Measurements from ENCODE around the gene EIF5B. TPM values are rescaled to one million over a fixed set of nuclear protein-coding genes. Genes with fewer than 3 reads are reported as not detected.

The EIF5B gene
- polyA plus RNA-seq, 2 of the 4 experiments (the other 2 are of a cell fraction) = 25.0 to 75.4 TPM

- TF ChIP-seq, protein P1, sequence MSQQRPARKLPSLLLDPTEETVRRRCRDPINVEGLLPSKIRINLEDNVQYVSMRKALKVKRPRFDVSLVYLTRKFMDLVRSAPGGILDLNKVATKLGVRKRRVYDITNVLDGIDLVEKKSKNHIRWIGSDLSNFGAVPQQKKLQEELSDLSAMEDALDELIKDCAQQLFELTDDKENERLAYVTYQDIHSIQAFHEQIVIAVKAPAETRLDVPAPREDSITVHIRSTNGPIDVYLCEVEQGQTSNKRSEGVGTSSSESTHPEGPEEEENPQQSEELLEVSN (IDR thresholded peaks at IDR 0.05; ENCODE audit: borderline replicate concordance, low read depth) = peak; percentile 69; the same call in 1 of the 2 replicates
- TF ChIP-seq FOSB (CRISPR knock-in tag; IDR thresholded peaks at IDR 0.05) (no peak), ZSCAN20 (CRISPR knock-in tag; IDR thresholded peaks at IDR 0.05) (no peak)
These were observed at the start of gene EIF5B (continued) for GRCh38 chr2:99337113-99338028.

- CTCF ChIA-PET = no interaction called here
- H3K4me2 ChIP-seq = no peak overlapping the region
- no peak overlapping the region for H3K4me3 ChIP-seq
- H3K4me1 ChIP-seq = no peaks in the 10 kb centered on the region
- H3K9me3 ChIP-seq = no peaks in the 10 kb centered on the region
- TF ChIP-seq CTCF (IDR thresholded peaks at IDR 0.05) (no peak), ZSCAN20 (CRISPR knock-in tag; IDR thresholded peaks at IDR 0.05) (no peak), EHMT2 (IDR thresholded peaks at IDR 0.05; ENCODE audit: low read depth) (no peak), FOSL2 (IDR thresholded peaks at IDR 0.05) (no peak), FOSL2 (CRISPR knock-in tag; IDR thresholded peaks at IDR 0.05) (no peak), EP300 (IDR thresholded peaks at IDR 0.05) (no peak), SREBF2 (IDR thresholded peaks at IDR 0.05) (no peak), JUN (IDR thresholded peaks at IDR 0.05) (no peak), CBX2 (IDR thresholded peaks at IDR 0.05; ENCODE audit: borderline replicate concordance, low read depth) (no peak), NPAS2 (CRISPR knock-in tag; IDR thresholded peaks at IDR 0.05; ENCODE audit: borderline replicate concordance) (no peak), POLR2AphosphoS2 (conservative IDR thresholded peaks at IDR 0.05; ENCODE audit: low read length) (no peak)
- TF ChIP-seq, protein P2, sequence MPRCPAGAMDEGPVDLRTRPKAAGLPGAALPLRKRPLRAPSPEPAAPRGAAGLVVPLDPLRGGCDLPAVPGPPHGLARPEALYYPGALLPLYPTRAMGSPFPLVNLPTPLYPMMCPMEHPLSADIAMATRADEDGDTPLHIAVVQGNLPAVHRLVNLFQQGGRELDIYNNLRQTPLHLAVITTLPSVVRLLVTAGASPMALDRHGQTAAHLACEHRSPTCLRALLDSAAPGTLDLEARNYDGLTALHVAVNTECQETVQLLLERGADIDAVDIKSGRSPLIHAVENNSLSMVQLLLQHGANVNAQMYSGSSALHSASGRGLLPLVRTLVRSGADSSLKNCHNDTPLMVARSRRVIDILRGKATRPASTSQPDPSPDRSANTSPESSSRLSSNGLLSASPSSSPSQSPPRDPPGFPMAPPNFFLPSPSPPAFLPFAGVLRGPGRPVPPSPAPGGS (IDR thresholded peaks at IDR 0.05) = no peak
- TF ChIP-seq, protein P3, sequence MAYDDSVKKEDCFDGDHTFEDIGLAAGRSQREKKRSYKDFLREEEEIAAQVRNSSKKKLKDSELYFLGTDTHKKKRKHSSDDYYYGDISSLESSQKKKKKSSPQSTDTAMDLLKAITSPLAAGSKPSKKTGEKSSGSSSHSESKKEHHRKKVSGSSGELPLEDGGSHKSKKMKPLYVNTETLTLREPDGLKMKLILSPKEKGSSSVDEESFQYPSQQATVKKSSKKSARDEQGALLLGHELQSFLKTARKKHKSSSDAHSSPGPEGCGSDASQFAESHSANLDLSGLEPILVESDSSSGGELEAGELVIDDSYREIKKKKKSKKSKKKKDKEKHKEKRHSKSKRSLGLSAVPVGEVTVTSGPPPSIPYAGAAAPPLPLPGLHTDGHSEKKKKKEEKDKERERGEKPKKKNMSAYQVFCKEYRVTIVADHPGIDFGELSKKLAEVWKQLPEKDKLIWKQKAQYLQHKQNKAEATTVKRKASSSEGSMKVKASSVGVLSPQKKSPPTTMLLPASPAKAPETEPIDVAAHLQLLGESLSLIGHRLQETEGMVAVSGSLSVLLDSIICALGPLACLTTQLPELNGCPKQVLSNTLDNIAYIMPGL (CRISPR knock-in tag; IDR thresholded peaks at IDR 0.05; ENCODE audit: borderline replicate concordance) = no peak
- TF ChIP-seq, protein P4, sequence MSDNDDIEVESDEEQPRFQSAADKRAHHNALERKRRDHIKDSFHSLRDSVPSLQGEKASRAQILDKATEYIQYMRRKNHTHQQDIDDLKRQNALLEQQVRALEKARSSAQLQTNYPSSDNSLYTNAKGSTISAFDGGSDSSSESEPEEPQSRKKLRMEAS (IDR thresholded peaks at IDR 0.05) = no peak
- WGBS (ENCODE audit: missing lambda C conversion rate) = 93% methylated on average over 2 of the region's 2 CpGs
- H3K27ac ChIP-seq = no peak overlapping the region
- POLR2A ChIA-PET = no interaction called here
- FAIRE-seq (no peak), ATAC-seq (no peak), DNase-seq (ENCODE audit: low read depth in 1 of 2, low spot score in 1 of 2) (no peak)
These were observed 39.2 kb upstream of the EIF5B start for GRCh38 chr2:99297994-99298393.

GRCh38 chr2:99299580-99299979 is 37.6 kb upstream of the EIF5B start:
- ChIA-PET CTCF (interaction anchor here (0.7 kb wide), 1 partner anchor 25 kb away, joined by 3 read pairs; no protein-coding TSS in a partner anchor), POLR2A (no interaction called here)
- Histone ChIP-seq H3K4me2 (no peak overlapping the region), H3K4me1 (no peaks in the 10 kb centered on the region), H3K27ac (no peak overlapping the region), H3K9me3 (no peaks in the 10 kb centered on the region), H3K4me3 (no peak overlapping the region)
- no peak for FAIRE-seq
- WGBS (ENCODE audit: missing lambda C conversion rate) = 96% methylated on average over 7 of the region's 7 CpGs
- no peak for ATAC-seq
- no peak for DNase-seq (ENCODE audit: low read depth in 1 of 2, low spot score in 1 of 2)
- no peak for TF ChIP-seq CTCF (IDR thresholded peaks at IDR 0.05)
- no peak for TF ChIP-seq TFCP2L1 (CRISPR knock-in tag; IDR thresholded peaks at IDR 0.05)
- no peak for TF ChIP-seq PBX3 (IDR thresholded peaks at IDR 0.05)
- TF ChIP-seq CHD4 (IDR thresholded peaks at IDR 0.05; ENCODE audit: borderline replicate concordance) = no peak
- TF ChIP-seq NPAS2 (CRISPR knock-in tag; IDR thresholded peaks at IDR 0.05; ENCODE audit: borderline replicate concordance) = no peak
- no peak for TF ChIP-seq HOXB13 (CRISPR knock-in tag; IDR thresholded peaks at IDR 0.05; ENCODE audit: low read depth)
- no peak for TF ChIP-seq CEBPB (IDR thresholded peaks at IDR 0.05)
- no peak for TF ChIP-seq RAD21 (conservative IDR thresholded peaks at IDR 0.05 in 1 of 2, IDR thresholded peaks at IDR 0.05 in 1 of 2)

Data from A549 (cell line).